Lower leg skin (tissue), 4 donors: Measurements from ENCODE around the gene PLEKHG2. TPM values are rescaled to one million over a fixed set of nuclear protein-coding genes. Genes with fewer than 3 reads are reported as not detected.
A peak's percentile ranks its signal among the peaks of the same experiment; 100 is the strongest.

Source experiments
- DNase-seq, 2 donors: peaks; one replicate each; pipeline ENCODE4 v3.0.0-alpha.2; 2019; ENCODE audit warnings: low spot score in 2 of 2
- H3K4me3 ChIP-seq: fragments of 200-600 bp; sonication (generic); 2 replicates; pipeline ENCODE4 v1.5.1; 2017; ENCODE audit warnings: mild to moderate bottlenecking, low read depth; ENCODE audit not compliant: poor library complexity, severe bottlenecking
- CTCF ChIP-seq, 3 donors: fragments of 450-650 bp; IDR thresholded peaks; one replicate each; pipeline ENCODE4 v1.5.1; 2016; ENCODE audit warnings: antibody characterized with exemption in 3 of 3, mild to moderate bottlenecking in 3 of 3, moderate library complexity in 2 of 3
- POLR2A ChIP-seq, 2 donors: fragments of 450-650 bp; IDR thresholded peaks; one replicate each; pipeline ENCODE4 v1.6.1; 2016 to 2017; ENCODE audit warnings: antibody characterized with exemption in 2 of 2, mild to moderate bottlenecking in 1 of 2, moderate library complexity in 1 of 2
- WGBS, 2 donors: methylation state at CpG; one replicate each; pipeline ENCODE4 v1.1.5; 2018; 5-methylcytosine and 5-hydroxymethylcytosine counted together
- intact Hi-C: fragments of 100-400 bp; cut with DNase I; formaldehyde crosslinking; loops from one replicate; pipeline ENCODE4 v1.15.0; 2023; ENCODE audit warnings: low total_unique reads
- total RNA-seq, 4 donors: library from RNA; depleted of rRNA; stranded (reverse); fragments of >200 nt; gene quantifications; one replicate each; pipeline ENCODE4 v1.1.0, GENCODE V29; 2016

PLEKHG2 gene
- total RNA-seq, 4 donors from 2014 or later: 3.0 to 6.4 (median 4.3) TPM

- 64 to 65% methylated on average over 13 of the region's 13 CpGs for WGBS, 2 donors
- no peak overlapping the region for H3K4me3 ChIP-seq
- peak in 1 of 2 donors; percentile 83 for DNase-seq
- intact Hi-C loops: no loop called here
- TF ChIP-seq CTCF (IDR thresholded peaks at IDR 0.05) (no peak), POLR2A (IDR thresholded peaks at IDR 0.05) (no peak)
Observed at GRCh38 chr19:39389631-39390414, 22.6 kb upstream of the PLEKHG2 start.

- intact Hi-C loops: no loop called here
- WGBS, 2 donors: 0% methylated on average over 7 to 10 of the region's 10 CpGs
- peak in 1 of 2 donors; percentile 76 for DNase-seq
- no peak for TF ChIP-seq POLR2A (IDR thresholded peaks at IDR 0.05)
- no peak for TF ChIP-seq CTCF (IDR thresholded peaks at IDR 0.05)
- peak overlapping the region; percentile 89 for H3K4me3 ChIP-seq
Observed at GRCh38 chr19:39390451-39390750, 22.1 kb upstream of the PLEKHG2 start.

GRCh38 chr19:39390751-39391437 is 21.6 kb upstream of the PLEKHG2 start, which contains the start of the genes MED29 and PAF1:
TSS of gene MED29 (plus strand) at chr19:39391378. CDS start at chr19:39391423, 45 bp downstream.
TSS of gene PAF1 (minus strand) at chr19:39391106. CDS start at chr19:39390864, 242 bp downstream.
- peak; percentile 99 for DNase-seq
- TF ChIP-seq POLR2A (IDR thresholded peaks at IDR 0.05) (peak in 1 of 2 donors; percentile 40), CTCF (IDR thresholded peaks at IDR 0.05) (no peak)
- H3K4me3 ChIP-seq: peak within 1 kb of the TSS; percentile 89
- 0% methylated on average over 60 of the region's 60 CpGs for WGBS, 2 donors
- intact Hi-C loops: no loop called here

GRCh38 chr19:39397360-39398296 is 14.8 kb upstream of the PLEKHG2 start:
- TF ChIP-seq POLR2A (IDR thresholded peaks at IDR 0.05) (no peak), CTCF (IDR thresholded peaks at IDR 0.05) (peak in 1 of 3 donors; percentile 97)
- intact Hi-C loops: no loop called here
- 21 to 23% methylated on average over 12 to 14 of the region's 17 CpGs for WGBS, 2 donors
- H3K4me3 ChIP-seq: no peak overlapping the region
- peak; percentile 92 to 98 for DNase-seq

- DNase-seq: peak; percentile 91 to 97
- no peak overlapping the region for H3K4me3 ChIP-seq
- intact Hi-C loops: no loop called here
Observed at GRCh38 chr19:39398297-39398864, 14.1 kb upstream of the PLEKHG2 start.

More at GRCh38 chr19:39398297-39398864, 14.1 kb upstream of the PLEKHG2 start:
- 20 to 31% methylated on average over 10 to 11 of the region's 11 CpGs for WGBS, 2 donors
- TF ChIP-seq POLR2A (IDR thresholded peaks at IDR 0.05): no peak
- no peak for TF ChIP-seq CTCF (IDR thresholded peaks at IDR 0.05)
